GM23338 (cell line): ENCODE measurements around the gene RAMP3. TPM values are rescaled to one million over a fixed set of nuclear protein-coding genes. Genes with fewer than 3 reads are reported as not detected.

Experiments
- ATAC-seq: fragments of 200-7000 bp; cut with Tn5 transposase; 3 replicates; pipeline ENCODE4 v1.9.1; 2020
- DNase-seq: peaks from one replicate; pipeline ENCODE4 v3.0.0-alpha.2; 2015; ENCODE audit warnings: low spot score
- H2AFZ ChIP-seq: fragments of 200-600 bp; sonication (generic); 2 replicates; pipeline ENCODE4 v1.8.0; 2016; ENCODE audit warnings: antibody characterized with exemption, mild to moderate bottlenecking, moderate library complexity
- H3F3A ChIP-seq: fragments of 200-600 bp; sonication (generic); replicated peaks from 2 replicates; pipeline ENCODE4 v1.8.0; 2017; ENCODE audit warnings: antibody characterized with exemption, mixed run types, low read depth
- H3K27ac ChIP-seq: fragments of 200-600 bp; sonication (generic); 2 replicates; pipeline ENCODE4 v1.6.1; 2016; ENCODE audit warnings: low read depth
- H3K27me3 ChIP-seq: fragments of 200-600 bp; sonication (generic); 2 replicates; pipeline ENCODE4 v1.8.0; 2016; ENCODE audit warnings: mild to moderate bottlenecking, mixed run types, moderate library complexity; ENCODE audit not compliant: insufficient read depth
- H3K36me3 ChIP-seq: fragments of 200-600 bp; sonication (generic); 2 replicates; pipeline ENCODE4 v1.8.0; 2016; ENCODE audit warnings: mild to moderate bottlenecking; ENCODE audit not compliant: insufficient read depth
- H3K4me1 ChIP-seq: fragments of 200-600 bp; sonication (generic); 2 replicates; pipeline ENCODE4 v1.8.0; 2016; ENCODE audit warnings: mild to moderate bottlenecking, moderate library complexity; ENCODE audit not compliant: insufficient read depth
- H3K4me2 ChIP-seq: fragments of 200-600 bp; sonication (generic); 2 replicates; pipeline ENCODE4 v1.7.1; 2017; ENCODE audit warnings: mixed run types
- H3K4me3 ChIP-seq: fragments of 200-600 bp; sonication (generic); 2 replicates; pipeline ENCODE4 v1.6.1; 2016; ENCODE audit warnings: mixed run types
- H3K79me2 ChIP-seq: fragments of 200-600 bp; sonication (generic); replicated peaks from 2 replicates; pipeline ENCODE4 v1.8.0; 2017; ENCODE audit warnings: mild to moderate bottlenecking; ENCODE audit not compliant: insufficient read depth
- H3K9me2 ChIP-seq: fragments of 200-600 bp; sonication (generic); 2 replicates; pipeline ENCODE4 v1.8.0; 2017; ENCODE audit not compliant: insufficient read depth
- H4K20me1 ChIP-seq: fragments of 200-600 bp; sonication (generic); replicated peaks from 2 replicates; pipeline ENCODE4 v1.8.0; 2017; ENCODE audit warnings: mild to moderate bottlenecking; ENCODE audit not compliant: insufficient read depth
- H3K27ac Mint-ChIP-seq: 2 replicates; pipeline ENCODE4 v1.8.0; 2020; ENCODE audit warnings: inconsistent platforms, mild to moderate bottlenecking, moderate library complexity, mixed read lengths
- H3K27me3 Mint-ChIP-seq: 3 replicates; pipeline ENCODE4 v1.8.0; 2022; ENCODE audit warnings: low read depth, mild to moderate bottlenecking, moderate library complexity, mixed read lengths, inconsistent platforms; ENCODE audit not compliant: insufficient read depth, poor library complexity
- H3K36me3 Mint-ChIP-seq: 3 replicates; pipeline ENCODE4 v1.8.0; 2021; ENCODE audit warnings: low read depth, mild to moderate bottlenecking, inconsistent platforms, moderate library complexity, mixed read lengths
- H3K4me1 Mint-ChIP-seq: 3 replicates; pipeline ENCODE4 v1.8.0; 2020; ENCODE audit warnings: mild to moderate bottlenecking, inconsistent platforms, mixed read lengths
- H3K4me3 Mint-ChIP-seq: 3 replicates; pipeline ENCODE4 v1.8.0; 2021; ENCODE audit warnings: moderate library complexity, mild to moderate bottlenecking, inconsistent platforms, mixed read lengths
- H3K9me3 Mint-ChIP-seq: 3 replicates; pipeline ENCODE4 v1.8.0; 2020; ENCODE audit warnings: moderate library complexity, mild to moderate bottlenecking, inconsistent platforms, mixed read lengths
- EZH2 ChIP-seq: fragments of 200-600 bp; sonication (generic); IDR thresholded peaks from one replicate; pipeline ENCODE4 v1.8.0; 2017; ENCODE audit warnings: antibody characterized with exemption, mild to moderate bottlenecking, low read depth; ENCODE audit not compliant: unreplicated experiment
- EZH2phosphoT487 ChIP-seq: fragments of 200-600 bp; sonication (generic); IDR thresholded peaks from one replicate; pipeline ENCODE4 v1.8.1; 2018; ENCODE audit warnings: antibody characterized with exemption; ENCODE audit not compliant: unreplicated experiment
- JUNB ChIP-seq: IDR thresholded peaks from one replicate; pipeline ENCODE4 v1.6.1; 2016; ENCODE audit warnings: antibody characterized with exemption; ENCODE audit not compliant: unreplicated experiment
- STAT1 ChIP-seq: IDR thresholded peaks from one replicate; pipeline ENCODE4 v1.6.1; 2016; ENCODE audit warnings: antibody characterized with exemption; ENCODE audit not compliant: unreplicated experiment
- ZNF114 ChIP-seq: fragments of 250-450 bp; sonication (Bioruptor Pico); IDR thresholded peaks from 2 replicates; pipeline ENCODE4 v1.5.0; 2020; ENCODE audit warnings: mild to moderate bottlenecking, moderate library complexity
- ZNF331 ChIP-seq: fragments of 250-450 bp; sonication (Bioruptor Pico); IDR thresholded peaks from 2 replicates; pipeline ENCODE4 v1.5.0; 2020; ENCODE audit warnings: low read depth, mild to moderate bottlenecking, moderate library complexity
- polyA plus RNA-seq: library from polyadenylated mRNA; unstranded; fragments of >200 nt; fragmentation: Nextera tagmentation; extraction: Ambion mirVana; gene quantifications from 2 replicates; pipeline ENCODE4 v1.2.1, GENCODE V29; 2016
- total RNA-seq: library from RNA; depleted of rRNA; stranded (reverse); fragments of >200 nt; shearing (Covaris generic); gene quantifications from 2 replicates; pipeline ENCODE4 v1.2.3, GENCODE V29; 2014
- TF ChIP-seq, protein P1 (sequence below): fragments of 250-450 bp; sonication (Bioruptor Pico); IDR thresholded peaks from 2 replicates; pipeline ENCODE4 v1.5.0; 2020; ENCODE audit warnings: mild to moderate bottlenecking, moderate library complexity
- TF ChIP-seq, protein P2 (sequence below), 2 experiments: fragments of 200-600 bp in 1 of 2; sonication (generic) in 1 of 2; conservative IDR thresholded peaks; 2 replicates each; pipeline versions ENCODE4 v1.5.1 to v1.6.1; 2016 to 2017; ENCODE audit warnings: antibody characterized with exemption in 2 of 2, low read depth in 2 of 2, mild to moderate bottlenecking in 2 of 2, moderate library complexity in 1 of 2
- TF ChIP-seq, protein P3 (sequence below): IDR thresholded peaks from one replicate; pipeline ENCODE4 v1.6.1; 2018; ENCODE audit warnings: antibody characterized with exemption; ENCODE audit not compliant: unreplicated experiment

RAMP3 gene
- total and polyA plus RNA-seq, 2 experiments from 2014 or later: 1.1 to 4.6 TPM

DNA sequence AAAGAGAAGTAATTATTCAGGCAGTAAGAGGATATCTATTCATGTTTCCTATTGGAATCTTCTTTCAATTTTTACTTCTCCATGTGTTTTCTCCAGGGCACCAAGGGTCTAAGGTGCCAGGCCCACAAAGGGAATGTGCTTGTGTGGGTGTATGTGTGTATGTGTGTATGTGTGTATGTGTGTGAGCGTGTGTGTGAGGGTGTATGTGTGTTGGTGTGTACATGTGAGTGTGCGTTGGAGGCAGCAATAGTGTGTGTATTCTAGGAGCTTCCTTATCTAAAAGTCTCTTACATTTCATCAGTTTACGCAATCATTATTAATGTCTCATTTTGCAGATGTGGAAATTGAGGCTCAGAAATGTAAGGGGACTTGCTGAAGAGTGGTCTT is 28.3 kb downstream of the RAMP3 start (continued):
- TF ChIP-seq, protein P1, sequence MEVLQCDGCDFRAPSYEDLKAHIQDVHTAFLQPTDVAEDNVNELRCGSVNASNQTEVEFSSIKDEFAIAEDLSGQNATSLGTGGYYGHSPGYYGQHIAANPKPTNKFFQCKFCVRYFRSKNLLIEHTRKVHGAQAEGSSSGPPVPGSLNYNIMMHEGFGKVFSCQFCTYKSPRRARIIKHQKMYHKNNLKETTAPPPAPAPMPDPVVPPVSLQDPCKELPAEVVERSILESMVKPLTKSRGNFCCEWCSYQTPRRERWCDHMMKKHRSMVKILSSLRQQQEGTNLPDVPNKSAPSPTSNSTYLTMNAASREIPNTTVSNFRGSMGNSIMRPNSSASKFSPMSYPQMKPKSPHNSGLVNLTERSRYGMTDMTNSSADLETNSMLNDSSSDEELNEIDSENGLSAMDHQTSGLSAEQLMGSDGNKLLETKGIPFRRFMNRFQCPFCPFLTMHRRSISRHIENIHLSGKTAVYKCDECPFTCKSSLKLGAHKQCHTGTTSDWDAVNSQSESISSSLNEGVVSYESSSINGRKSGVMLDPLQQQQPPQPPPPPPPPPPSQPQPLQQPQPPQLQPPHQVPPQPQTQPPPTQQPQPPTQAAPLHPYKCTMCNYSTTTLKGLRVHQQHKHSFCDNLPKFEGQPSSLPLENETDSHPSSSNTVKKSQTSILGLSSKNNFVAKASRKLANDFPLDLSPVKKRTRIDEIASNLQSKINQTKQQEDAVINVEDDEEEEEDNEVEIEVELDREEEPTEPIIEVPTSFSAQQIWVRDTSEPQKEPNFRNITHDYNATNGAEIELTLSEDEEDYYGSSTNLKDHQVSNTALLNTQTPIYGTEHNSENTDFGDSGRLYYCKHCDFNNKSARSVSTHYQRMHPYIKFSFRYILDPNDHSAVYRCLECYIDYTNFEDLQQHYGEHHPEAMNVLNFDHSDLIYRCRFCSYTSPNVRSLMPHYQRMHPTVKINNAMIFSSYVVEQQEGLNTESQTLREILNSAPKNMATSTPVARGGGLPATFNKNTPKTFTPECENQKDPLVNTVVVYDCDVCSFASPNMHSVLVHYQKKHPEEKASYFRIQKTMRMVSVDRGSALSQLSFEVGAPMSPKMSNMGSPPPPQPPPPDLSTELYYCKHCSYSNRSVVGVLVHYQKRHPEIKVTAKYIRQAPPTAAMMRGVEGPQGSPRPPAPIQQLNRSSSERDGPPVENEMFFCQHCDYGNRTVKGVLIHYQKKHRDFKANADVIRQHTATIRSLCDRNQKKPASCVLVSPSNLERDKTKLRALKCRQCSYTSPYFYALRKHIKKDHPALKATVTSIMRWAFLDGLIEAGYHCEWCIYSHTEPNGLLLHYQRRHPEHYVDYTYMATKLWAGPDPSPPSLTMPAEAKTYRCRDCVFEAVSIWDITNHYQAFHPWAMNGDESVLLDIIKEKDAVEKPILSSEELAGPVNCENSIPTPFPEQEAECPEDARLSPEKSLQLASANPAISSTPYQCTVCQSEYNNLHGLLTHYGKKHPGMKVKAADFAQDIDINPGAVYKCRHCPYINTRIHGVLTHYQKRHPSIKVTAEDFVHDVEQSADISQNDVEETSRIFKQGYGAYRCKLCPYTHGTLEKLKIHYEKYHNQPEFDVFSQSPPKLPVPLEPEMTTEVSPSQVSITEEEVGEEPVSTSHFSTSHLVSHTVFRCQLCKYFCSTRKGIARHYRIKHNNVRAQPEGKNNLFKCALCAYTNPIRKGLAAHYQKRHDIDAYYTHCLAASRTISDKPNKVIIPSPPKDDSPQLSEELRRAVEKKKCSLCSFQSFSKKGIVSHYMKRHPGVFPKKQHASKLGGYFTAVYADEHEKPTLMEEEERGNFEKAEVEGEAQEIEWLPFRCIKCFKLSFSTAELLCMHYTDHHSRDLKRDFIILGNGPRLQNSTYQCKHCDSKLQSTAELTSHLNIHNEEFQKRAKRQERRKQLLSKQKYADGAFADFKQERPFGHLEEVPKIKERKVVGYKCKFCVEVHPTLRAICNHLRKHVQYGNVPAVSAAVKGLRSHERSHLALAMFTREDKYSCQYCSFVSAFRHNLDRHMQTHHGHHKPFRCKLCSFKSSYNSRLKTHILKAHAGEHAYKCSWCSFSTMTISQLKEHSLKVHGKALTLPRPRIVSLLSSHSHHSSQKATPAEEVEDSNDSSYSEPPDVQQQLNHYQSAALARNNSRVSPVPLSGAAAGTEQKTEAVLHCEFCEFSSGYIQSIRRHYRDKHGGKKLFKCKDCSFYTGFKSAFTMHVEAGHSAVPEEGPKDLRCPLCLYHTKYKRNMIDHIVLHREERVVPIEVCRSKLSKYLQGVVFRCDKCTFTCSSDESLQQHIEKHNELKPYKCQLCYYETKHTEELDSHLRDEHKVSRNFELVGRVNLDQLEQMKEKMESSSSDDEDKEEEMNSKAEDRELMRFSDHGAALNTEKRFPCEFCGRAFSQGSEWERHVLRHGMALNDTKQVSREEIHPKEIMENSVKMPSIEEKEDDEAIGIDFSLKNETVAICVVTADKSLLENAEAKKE: no peak
- TF ChIP-seq EZH2: no peak
- TF ChIP-seq STAT1: no peak
- TF ChIP-seq JUNB: no peak
- TF ChIP-seq, protein P2, sequence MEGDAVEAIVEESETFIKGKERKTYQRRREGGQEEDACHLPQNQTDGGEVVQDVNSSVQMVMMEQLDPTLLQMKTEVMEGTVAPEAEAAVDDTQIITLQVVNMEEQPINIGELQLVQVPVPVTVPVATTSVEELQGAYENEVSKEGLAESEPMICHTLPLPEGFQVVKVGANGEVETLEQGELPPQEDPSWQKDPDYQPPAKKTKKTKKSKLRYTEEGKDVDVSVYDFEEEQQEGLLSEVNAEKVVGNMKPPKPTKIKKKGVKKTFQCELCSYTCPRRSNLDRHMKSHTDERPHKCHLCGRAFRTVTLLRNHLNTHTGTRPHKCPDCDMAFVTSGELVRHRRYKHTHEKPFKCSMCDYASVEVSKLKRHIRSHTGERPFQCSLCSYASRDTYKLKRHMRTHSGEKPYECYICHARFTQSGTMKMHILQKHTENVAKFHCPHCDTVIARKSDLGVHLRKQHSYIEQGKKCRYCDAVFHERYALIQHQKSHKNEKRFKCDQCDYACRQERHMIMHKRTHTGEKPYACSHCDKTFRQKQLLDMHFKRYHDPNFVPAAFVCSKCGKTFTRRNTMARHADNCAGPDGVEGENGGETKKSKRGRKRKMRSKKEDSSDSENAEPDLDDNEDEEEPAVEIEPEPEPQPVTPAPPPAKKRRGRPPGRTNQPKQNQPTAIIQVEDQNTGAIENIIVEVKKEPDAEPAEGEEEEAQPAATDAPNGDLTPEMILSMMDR (conservative IDR thresholded peaks at IDR 0.05; ENCODE audit: low read depth in 2 of 2): no peak

DNA sequence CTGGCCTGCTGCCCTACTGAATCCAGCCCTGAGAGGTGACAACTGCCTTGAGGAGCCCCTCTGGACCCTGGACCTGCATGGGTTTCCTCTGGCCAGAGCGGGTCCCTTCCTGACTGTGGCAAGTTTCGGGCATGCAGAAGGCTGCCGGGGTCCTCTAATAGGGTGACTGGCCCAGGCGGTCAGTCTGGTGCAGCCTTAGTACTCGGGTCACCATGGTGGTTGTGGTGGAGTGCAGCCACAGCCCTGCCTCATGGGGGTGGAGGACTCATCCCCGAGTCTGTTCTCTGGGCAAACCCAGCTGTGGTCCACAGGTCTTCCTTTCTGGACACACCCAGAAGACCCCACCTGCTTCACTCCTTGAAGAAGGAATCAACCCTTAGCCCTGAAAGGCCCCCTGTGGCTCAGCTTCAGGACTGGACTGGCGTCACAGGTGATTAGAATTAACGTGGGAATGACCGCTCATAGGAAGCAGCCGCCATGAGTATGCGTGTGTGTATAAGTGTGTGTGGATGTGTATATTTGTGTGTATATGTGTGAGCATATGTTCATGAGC is 28.7 kb downstream of the RAMP3 start:
- Mint-ChIP-seq H3K27ac (no peak overlapping the region), H3K27me3 (peaks cover 5% of the 10 kb centered on the region), H3K4me3 (no peak overlapping the region), H3K4me1 (no peaks in the 10 kb centered on the region), H3K9me3 (no peaks in the 10 kb centered on the region), H3K36me3 (no peaks in the 10 kb centered on the region)
- Histone ChIP-seq H3K79me2 (no peaks in the 10 kb centered on the region), H4K20me1 (no peaks in the 10 kb centered on the region), H3K9me2 (no peaks in the 10 kb centered on the region), H3K27me3 (no peaks in the 10 kb centered on the region), H2AFZ (no peak overlapping the region), H3K4me1 (no peaks in the 10 kb centered on the region), H3K36me3 (no peaks in the 10 kb centered on the region), H3K4me2 (no peak overlapping the region), H3K4me3 (no peak overlapping the region), H3K27ac (no peak overlapping the region), H3F3A (no peaks in the 10 kb centered on the region)
- no peak for DNase-seq
- TF ChIP-seq, protein P3, sequence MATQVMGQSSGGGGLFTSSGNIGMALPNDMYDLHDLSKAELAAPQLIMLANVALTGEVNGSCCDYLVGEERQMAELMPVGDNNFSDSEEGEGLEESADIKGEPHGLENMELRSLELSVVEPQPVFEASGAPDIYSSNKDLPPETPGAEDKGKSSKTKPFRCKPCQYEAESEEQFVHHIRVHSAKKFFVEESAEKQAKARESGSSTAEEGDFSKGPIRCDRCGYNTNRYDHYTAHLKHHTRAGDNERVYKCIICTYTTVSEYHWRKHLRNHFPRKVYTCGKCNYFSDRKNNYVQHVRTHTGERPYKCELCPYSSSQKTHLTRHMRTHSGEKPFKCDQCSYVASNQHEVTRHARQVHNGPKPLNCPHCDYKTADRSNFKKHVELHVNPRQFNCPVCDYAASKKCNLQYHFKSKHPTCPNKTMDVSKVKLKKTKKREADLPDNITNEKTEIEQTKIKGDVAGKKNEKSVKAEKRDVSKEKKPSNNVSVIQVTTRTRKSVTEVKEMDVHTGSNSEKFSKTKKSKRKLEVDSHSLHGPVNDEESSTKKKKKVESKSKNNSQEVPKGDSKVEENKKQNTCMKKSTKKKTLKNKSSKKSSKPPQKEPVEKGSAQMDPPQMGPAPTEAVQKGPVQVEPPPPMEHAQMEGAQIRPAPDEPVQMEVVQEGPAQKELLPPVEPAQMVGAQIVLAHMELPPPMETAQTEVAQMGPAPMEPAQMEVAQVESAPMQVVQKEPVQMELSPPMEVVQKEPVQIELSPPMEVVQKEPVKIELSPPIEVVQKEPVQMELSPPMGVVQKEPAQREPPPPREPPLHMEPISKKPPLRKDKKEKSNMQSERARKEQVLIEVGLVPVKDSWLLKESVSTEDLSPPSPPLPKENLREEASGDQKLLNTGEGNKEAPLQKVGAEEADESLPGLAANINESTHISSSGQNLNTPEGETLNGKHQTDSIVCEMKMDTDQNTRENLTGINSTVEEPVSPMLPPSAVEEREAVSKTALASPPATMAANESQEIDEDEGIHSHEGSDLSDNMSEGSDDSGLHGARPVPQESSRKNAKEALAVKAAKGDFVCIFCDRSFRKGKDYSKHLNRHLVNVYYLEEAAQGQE: no peak
- no peak for TF ChIP-seq ZNF114 (CRISPR knock-in tag)
- TF ChIP-seq, protein P2 (conservative IDR thresholded peaks at IDR 0.05; ENCODE audit: low read depth in 2 of 2): no peak
- TF ChIP-seq JUNB: no peak
- TF ChIP-seq ZNF331: no peak
- no peak for TF ChIP-seq EZH2phosphoT487
- ATAC-seq: no peak
